Heart right ventricle (tissue), 16 donors: Measurements from ENCODE around the gene TM4SF5. TPM values are rescaled to one million over a fixed set of nuclear protein-coding genes. Genes with fewer than 3 reads are reported as not detected.
"Not testable (repeated sequence)": the region's sequence is repeated elsewhere in the genome, so short reads cannot be mapped to it uniquely, and the experiment has no call there.

Experiments
- ATAC-seq, 8 donors: fragments of 200-7000 bp; cut with Tn5 transposase; one replicate each; pipeline ENCODE4 v1.9.1; 2020; ENCODE audit warnings: mild to moderate bottlenecking in 8 of 8, moderate library complexity in 8 of 8, moderate number of reproducible peaks in 1 of 8
- DNase-seq, 2 donors: peaks; one replicate each; pipeline ENCODE4 v3.0.0-alpha.2; 2020
- H3K27ac ChIP-seq, 10 donors: fragments of 200-600 bp; sonication (generic) in 2 of 10; one replicate each; pipeline versions ENCODE4 v1.5.0 to v1.8.0; 2020 to 2022; ENCODE audit warnings: mild to moderate bottlenecking in 3 of 10
- H3K27me3 ChIP-seq, 7 donors: fragments of 200-600 bp; one replicate each; pipeline ENCODE4 v1.8.0; 2021 to 2022; ENCODE audit warnings: mild to moderate bottlenecking in 2 of 7
- H3K36me3 ChIP-seq, 9 donors: fragments of 200-600 bp; sonication (generic) in 1 of 9; one replicate each; pipeline versions ENCODE4 v1.5.0 to v1.8.0; 2020 to 2022; ENCODE audit warnings: mild to moderate bottlenecking in 2 of 9
- H3K4me1 ChIP-seq, 9 donors: fragments of 200-600 bp; sonication (generic) in 1 of 9; one replicate each; pipeline versions ENCODE4 v1.5.0 to v1.8.0; 2020 to 2022; ENCODE audit warnings: mild to moderate bottlenecking in 4 of 9
- H3K4me3 ChIP-seq, 10 donors: fragments of 200-600 bp; sonication (generic) in 2 of 10; one replicate each; pipeline versions ENCODE4 v1.5.0 to v1.8.0; 2020 to 2022; ENCODE audit warnings: mild to moderate bottlenecking in 7 of 10, moderate library complexity in 2 of 10
- H3K9me3 ChIP-seq, 11 donors: fragments of 200-600 bp in 10 of 11; sonication (generic) in 2 of 11; one replicate each; pipeline versions ENCODE4 v1.5.0 to v1.8.0; 2013 to 2022; ENCODE audit warnings: mild to moderate bottlenecking in 2 of 11, control low read depth in 1 of 11, moderate library complexity in 1 of 11
- WGBS, 2 donors: extraction: QIAGEN DNeasy Blood & Tissue Kit; methylation state at CpG; one replicate each; pipeline ENCODE4 v1.1.7; 2013; ENCODE audit warnings: inconsistent platforms in 1 of 2; 5-methylcytosine and 5-hydroxymethylcytosine counted together
- intact Hi-C, 10 donors: fragments of 100-400 bp; cut with DNase I; formaldehyde crosslinking; loops; one replicate each; pipeline versions ENCODE4 v1.11.1 to v1.14.2; 2022
- polyA plus RNA-seq, 2 donors: library from polyadenylated mRNA; stranded (reverse); fragments of 200-250 nt; gene quantifications; one replicate each; pipeline ENCODE4 v1.2.3, GENCODE V29; 2013
- total RNA-seq, 10 donors: library from RNA; stranded (reverse); fragmentation: NEBNext Ultra II Directional in 3 of 10; extraction: Animal tissue kit (Norgen Biotek cat#: 25700) in 3 of 10; gene quantifications; one replicate each; pipeline versions ENCODE4 v1.2.1 to v1.2.4, GENCODE V29; 2021 to 2023
- TF ChIP-seq, protein P1 (sequence below), 9 donors: fragments of 200-600 bp; sonication (generic) in 2 of 9; IDR thresholded peaks; one replicate each; pipeline versions ENCODE4 v1.5.0 to v1.8.0; 2021 to 2022; ENCODE audit warnings: antibody characterized with exemption in 9 of 9, mild to moderate bottlenecking in 5 of 9, moderate library complexity in 1 of 9
- donor health status: Arrhythmogenic right ventricular cardiomyopathy.
- donor health status: ischemic (EF 13 %, LVEDD 7.1; RV severe dilation, severe dysfunction).
- donor health status: healthy with polysubstance abuse.
- donor health status: DM: no; HTN: yes; CAD: no.
- donor health status: DM: no; HTN: no; CAD: no.
- donor health status: ischemic (EF 25% LVEDD 6.9; RV normal size, moderate dysfunction).
- donor health status: ischemic (EF 25% LVEDD 5.7; RV mildly dilated, moderate dysfunction).
- donor health status: healthy.
- donor health status: DM: yes; HTN: yes; CAD: no.
- donor health status: Ischemic cardiomyopathy.
- donor health status: ischemic (EF 35%, LVEDD 5.7; RV mildly dilated, moderate dysfunction).
- donor health status: nonischemic (EF 11% LVEDD 7.7; RV severe dilation, severe dysfunction).
- donor health status: DM: yes; HTN: yes; CAD: no.
- donor health status: PGD.
- donor health status: ischemic (EF 29% LVEDD 5.4; RV normal size, mild dysfunction).
- donor health status: nonischemic (EF 23%, LVEDD 6.1; RV moderate dilation, normal function).

The TM4SF5 gene
- total and polyA plus RNA-seq, 12 donors = not detected

DNA sequence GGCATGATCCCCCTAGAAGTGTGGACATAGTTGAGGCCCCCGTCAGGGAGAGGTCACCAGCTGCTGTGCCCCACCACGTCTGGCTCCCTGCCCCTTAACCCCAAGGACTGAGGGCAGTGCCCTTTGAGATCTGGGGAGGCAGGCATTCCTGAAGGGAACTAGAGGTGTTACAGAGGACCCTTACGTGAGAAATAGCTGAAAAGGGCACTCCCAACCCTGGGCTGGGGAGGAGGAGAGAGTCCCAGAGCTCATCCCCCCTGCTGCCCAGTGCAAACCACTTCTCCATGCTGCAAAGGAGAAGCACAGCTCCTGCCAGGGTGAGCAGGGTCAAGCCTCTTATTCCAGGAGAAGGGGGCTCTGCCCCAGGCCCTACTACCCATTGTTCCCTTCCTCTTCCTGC is 51.1 kb downstream of the TM4SF5 start:
- H3K27me3 ChIP-seq = no peaks in the 10 kb centered on the region
- WGBS, 2 donors = 80 to 92% methylated on average over 3 of the region's 3 CpGs
- TF ChIP-seq, protein P1, sequence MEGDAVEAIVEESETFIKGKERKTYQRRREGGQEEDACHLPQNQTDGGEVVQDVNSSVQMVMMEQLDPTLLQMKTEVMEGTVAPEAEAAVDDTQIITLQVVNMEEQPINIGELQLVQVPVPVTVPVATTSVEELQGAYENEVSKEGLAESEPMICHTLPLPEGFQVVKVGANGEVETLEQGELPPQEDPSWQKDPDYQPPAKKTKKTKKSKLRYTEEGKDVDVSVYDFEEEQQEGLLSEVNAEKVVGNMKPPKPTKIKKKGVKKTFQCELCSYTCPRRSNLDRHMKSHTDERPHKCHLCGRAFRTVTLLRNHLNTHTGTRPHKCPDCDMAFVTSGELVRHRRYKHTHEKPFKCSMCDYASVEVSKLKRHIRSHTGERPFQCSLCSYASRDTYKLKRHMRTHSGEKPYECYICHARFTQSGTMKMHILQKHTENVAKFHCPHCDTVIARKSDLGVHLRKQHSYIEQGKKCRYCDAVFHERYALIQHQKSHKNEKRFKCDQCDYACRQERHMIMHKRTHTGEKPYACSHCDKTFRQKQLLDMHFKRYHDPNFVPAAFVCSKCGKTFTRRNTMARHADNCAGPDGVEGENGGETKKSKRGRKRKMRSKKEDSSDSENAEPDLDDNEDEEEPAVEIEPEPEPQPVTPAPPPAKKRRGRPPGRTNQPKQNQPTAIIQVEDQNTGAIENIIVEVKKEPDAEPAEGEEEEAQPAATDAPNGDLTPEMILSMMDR (IDR thresholded peaks at IDR 0.05) = no peak
- H3K27ac ChIP-seq = no peak overlapping the region
- H3K9me3 ChIP-seq = no peaks in the 10 kb centered on the region
- intact Hi-C loops = no loop called here
- no peaks in the 10 kb centered on the region for H3K4me1 ChIP-seq
- ATAC-seq (peak in 1 of 8 donors; percentile 8), DNase-seq (no peak)
- no peak overlapping the region for H3K4me3 ChIP-seq
- H3K36me3 ChIP-seq = peaks cover 0 to 59% (median 11%) of the 10 kb centered on the region in 9 donors

DNA sequence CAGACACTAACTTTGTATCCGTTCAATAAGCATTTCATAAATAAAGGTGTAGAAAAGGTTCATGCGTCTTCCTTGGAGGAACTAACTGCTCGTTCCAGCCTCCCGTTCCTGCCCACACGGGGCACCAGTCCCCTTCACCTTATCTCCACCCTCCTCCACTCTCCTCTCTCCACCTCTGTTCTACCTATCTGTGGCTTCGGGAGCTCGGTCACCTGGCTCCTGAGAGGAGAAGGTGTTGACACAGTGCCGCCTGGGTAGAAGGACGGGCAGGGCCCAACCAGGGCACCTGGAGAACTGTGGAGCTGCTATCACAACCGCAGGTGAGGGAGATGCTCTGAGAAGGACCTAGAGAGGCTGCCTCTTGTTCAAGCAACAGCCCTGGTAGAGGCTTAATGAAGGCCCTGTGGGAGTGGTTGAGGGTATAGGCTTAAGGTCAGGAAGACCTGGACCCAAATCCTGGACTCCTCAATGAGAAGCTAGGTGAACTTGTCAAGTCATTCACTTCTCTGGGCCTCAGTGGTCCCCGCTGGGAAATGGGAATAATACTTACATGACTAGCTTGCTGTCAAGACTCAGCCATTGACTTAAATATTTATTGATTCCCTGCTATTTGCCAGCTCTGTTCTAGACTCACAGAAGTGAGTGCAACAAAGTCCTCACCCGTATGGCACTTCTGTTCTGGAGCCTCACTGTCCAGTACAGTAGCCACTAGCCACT is 51.8 kb downstream of the TM4SF5 start:
- TF ChIP-seq, protein P1 (IDR thresholded peaks at IDR 0.05) = no peak
- Histone ChIP-seq H3K27ac (no peak overlapping the region), H3K4me3 (no peak overlapping the region), H3K27me3 (no peaks in the 10 kb centered on the region), H3K4me1 (no peaks in the 10 kb centered on the region), H3K36me3 (peaks cover 0 to 52% (median 9%) of the 10 kb centered on the region in 9 donors), H3K9me3 (no peaks in the 10 kb centered on the region)
- DNase-seq (no peak), ATAC-seq (peak in 2 of 8 donors; percentile 15 to 27)
- intact Hi-C loops = no loop called here
- 78 to 79% methylated on average over 12 of the region's 12 CpGs for WGBS, 2 donors

DNA sequence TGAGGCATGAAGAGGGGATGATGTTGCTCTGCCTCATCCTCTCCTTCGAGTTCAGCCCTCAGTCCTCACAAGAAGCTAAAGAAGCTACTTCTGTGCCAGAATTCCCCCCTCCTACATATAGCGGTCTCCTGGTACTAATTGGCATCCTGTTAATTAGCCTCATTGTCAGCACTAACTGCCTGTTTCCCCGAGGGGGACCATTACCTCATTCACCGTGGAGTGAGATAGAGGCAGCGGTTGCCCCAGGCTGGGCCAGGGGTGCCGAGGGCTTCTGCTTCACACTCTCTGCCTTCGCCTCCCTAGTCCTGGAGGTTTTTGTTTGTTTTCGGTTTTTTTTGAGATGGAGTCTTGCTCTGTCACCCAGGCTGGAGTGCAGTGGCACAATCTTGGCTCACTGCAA is 55.7 kb downstream of the TM4SF5 start:
- WGBS, 2 donors = 66 to 71% methylated on average over 8 of the region's 8 CpGs
- TF ChIP-seq, protein P1 (IDR thresholded peaks at IDR 0.05) = no peak
- ATAC-seq (no peak), DNase-seq (no peak)
- Histone ChIP-seq H3K4me3 (no peak overlapping the region), H3K4me1 (no peaks in the 10 kb centered on the region), H3K36me3 (peaks cover 0 to 16% (median 0%) of the 10 kb centered on the region in 9 donors), H3K9me3 (no peaks in the 10 kb centered on the region), H3K27ac (no peak overlapping the region), H3K27me3 (no peaks in the 10 kb centered on the region)
- intact Hi-C loops = no loop called here

DNA sequence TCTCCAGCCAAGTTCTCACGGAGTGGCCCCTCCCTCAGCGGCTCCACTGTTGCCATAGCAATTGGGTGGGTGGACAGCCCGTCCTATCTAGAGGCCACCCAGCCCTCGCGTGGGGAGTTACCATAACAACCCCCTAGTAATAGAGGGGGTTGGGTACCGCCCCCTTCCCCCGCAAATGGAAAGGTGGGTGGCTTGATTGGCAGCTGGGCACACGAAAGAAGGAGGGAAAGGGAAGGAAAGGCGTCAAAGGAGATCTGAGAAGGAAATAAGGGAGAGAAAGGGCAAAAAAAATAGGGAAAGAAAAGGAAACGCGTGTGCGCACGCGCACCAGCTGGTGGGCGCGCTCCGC is 61.1 kb downstream of the TM4SF5 start:
- WGBS, 2 donors = 0 to 1% methylated on average over 9 to 10 of the region's 17 CpGs
- ATAC-seq = peak in 5 of 8 donors; percentile 2 to 26 (median 13)
- Histone ChIP-seq H3K4me1 (peaks cover 5 to 44% (median 40%) of the 10 kb centered on the region in 9 donors), H3K4me3 (peak overlapping the region; percentile 67 to 99 (median 90)), H3K27ac (peak overlapping the region in 9 of 10 donors; percentile 83 to 97 (median 92))
- not testable (repeated sequence) for H3K36me3 ChIP-seq, DNase-seq, H3K9me3 ChIP-seq, H3K27me3 ChIP-seq
- intact Hi-C loops = loop anchor here in 4 of 10 donors (2.0 to 10.0 kb wide), 2 partner anchors 42 to 52 kb away; no protein-coding TSS in a partner anchor

Other genes starting within 250 kb of the TM4SF5 start
- gene MYBBP1A, start 216.5 kb upstream of the TM4SF5 start, total RNA-seq = 10 to 100 TPM; 18.7 to 30.3 (median 21.7) TPM
- 10 to 100 TPM; 25.4 to 25.7 TPM for gene MYBBP1A, start 216.5 kb upstream of the TM4SF5 start, polyA plus RNA-seq
- under 1 TPM in 4 of 10 donors, not detected in 6; 0.08 to 0.19 (median 0.12) TPM for gene GGT6, start 211.3 kb upstream of the TM4SF5 start, total RNA-seq
- under 1 TPM; 0.03 to 0.15 TPM for gene GGT6, start 211.3 kb upstream of the TM4SF5 start, polyA plus RNA-seq
- 10 to 100 TPM in 9 of 10 donors, 1 to 10 TPM in 1; 7.8 to 84.1 (median 23.4) TPM for gene SMTNL2, start 187.4 kb upstream of the TM4SF5 start, total RNA-seq
- gene SMTNL2, start 187.4 kb upstream of the TM4SF5 start, polyA plus RNA-seq = 10 to 100 TPM in 1 of 2 donors, 1 to 10 TPM in 1; 2.7 to 11.8 TPM
- gene ALOX15, start 130.2 kb upstream of the TM4SF5 start, total RNA-seq = 1 to 10 TPM in 1 of 10 donors, under 1 TPM in 6, not detected in 3; 0.11 to 1.3 (median 0.16) TPM
- gene ALOX15, start 130.2 kb upstream of the TM4SF5 start, polyA plus RNA-seq = not detected
- 10 to 100 TPM; 28.6 to 41.9 (median 35.2) TPM for gene PELP1, start 67.7 kb upstream of the TM4SF5 start, total RNA-seq
- gene PELP1, start 67.7 kb upstream of the TM4SF5 start, polyA plus RNA-seq = 10 to 100 TPM; 14.4 to 29.3 TPM
- gene ARRB2, start 61.3 kb upstream of the TM4SF5 start, total RNA-seq = 10 to 100 TPM; 10.8 to 53.5 (median 17.2) TPM
- 10 to 100 TPM; 13.4 to 33.4 TPM for gene ARRB2, start 61.3 kb upstream of the TM4SF5 start, polyA plus RNA-seq
- gene MED11, start 40.5 kb upstream of the TM4SF5 start, total RNA-seq = 10 to 100 TPM; 11.9 to 21.7 (median 17.5) TPM
- gene MED11, start 40.5 kb upstream of the TM4SF5 start, polyA plus RNA-seq = 10 to 100 TPM; 23.9 to 57.1 TPM
- gene ZMYND15, start 32.1 kb upstream of the TM4SF5 start, total RNA-seq = 1 to 10 TPM in 1 of 10 donors, under 1 TPM in 8, not detected in 1; 0.15 to 2.1 (median 0.38) TPM
- under 1 TPM; 0.20 to 0.22 TPM for gene ZMYND15, start 32.1 kb upstream of the TM4SF5 start, polyA plus RNA-seq
- gene CXCL16, start 32.0 kb upstream of the TM4SF5 start, total RNA-seq = 10 to 100 TPM in 1 of 10 donors, 1 to 10 TPM in 9; 2.8 to 29.6 (median 4.2) TPM
- gene CXCL16, start 32.0 kb upstream of the TM4SF5 start, polyA plus RNA-seq = 1 to 10 TPM; 1.5 to 3.3 TPM
- 1 to 10 TPM in 1 of 10 donors, under 1 TPM in 7, not detected in 2; 0.38 to 2.1 (median 0.59) TPM for gene VMO1, start 14.5 kb downstream of the TM4SF5 start, total RNA-seq
- gene VMO1, start 14.5 kb downstream of the TM4SF5 start, polyA plus RNA-seq = 1 to 10 TPM; 1.2 to 1.8 TPM
- gene GLTPD2, start 17.1 kb downstream of the TM4SF5 start, total RNA-seq = under 1 TPM in 1 of 10 donors, not detected in 9; 0.25 TPM
- gene GLTPD2, start 17.1 kb downstream of the TM4SF5 start, polyA plus RNA-seq = not detected
- 100 to 1,000 TPM; 160 to 221 (median 176) TPM for gene PSMB6, start 24.3 kb downstream of the TM4SF5 start, total RNA-seq
- 100 to 1,000 TPM; 151 to 386 TPM for gene PSMB6, start 24.3 kb downstream of the TM4SF5 start, polyA plus RNA-seq
- gene PLD2, start 35.3 kb downstream of the TM4SF5 start, total RNA-seq = 10 to 100 TPM in 6 of 10 donors, 1 to 10 TPM in 4; 6.4 to 18.6 (median 10.4) TPM
- gene PLD2, start 35.3 kb downstream of the TM4SF5 start, polyA plus RNA-seq = 10 to 100 TPM in 1 of 2 donors, 1 to 10 TPM in 1; 5.6 to 20.7 TPM
- 10 to 100 TPM; 26.4 to 54.1 (median 33.5) TPM for gene MINK1, start 61.5 kb downstream of the TM4SF5 start, total RNA-seq
- gene MINK1, start 61.5 kb downstream of the TM4SF5 start, polyA plus RNA-seq = 10 to 100 TPM; 17.3 to 52.3 TPM
- gene C17orf107, start 127.7 kb downstream of the TM4SF5 start, total RNA-seq = under 1 TPM in 9 of 10 donors, not detected in 1; 0.28 to 0.86 (median 0.39) TPM
- gene C17orf107, start 127.7 kb downstream of the TM4SF5 start, polyA plus RNA-seq = under 1 TPM; 0.44 to 0.57 TPM
- 1 to 10 TPM in 3 of 10 donors, under 1 TPM in 7; 0.19 to 1.6 (median 0.53) TPM for gene CHRNE, start 131.2 kb downstream of the TM4SF5 start, total RNA-seq
- gene CHRNE, start 131.2 kb downstream of the TM4SF5 start, polyA plus RNA-seq = under 1 TPM; 0.44 to 0.71 TPM
- under 1 TPM in 5 of 10 donors, not detected in 5; 0.15 to 0.53 (median 0.39) TPM for gene GP1BA, start 160.4 kb downstream of the TM4SF5 start, total RNA-seq
- gene GP1BA, start 160.4 kb downstream of the TM4SF5 start, polyA plus RNA-seq = under 1 TPM; 0.04 to 0.15 TPM
- 100 to 1,000 TPM; 181 to 312 (median 242) TPM for gene SLC25A11, start 168.2 kb downstream of the TM4SF5 start, total RNA-seq
- gene SLC25A11, start 168.2 kb downstream of the TM4SF5 start, polyA plus RNA-seq = 100 to 1,000 TPM; 126 to 127 TPM
- 100 to 1,000 TPM in 1 of 10 donors, 10 to 100 TPM in 9; 65.0 to 104 (median 80.9) TPM for gene RNF167, start 168.4 kb downstream of the TM4SF5 start, total RNA-seq
- 100 to 1,000 TPM; 132 to 202 TPM for gene RNF167, start 168.4 kb downstream of the TM4SF5 start, polyA plus RNA-seq
- gene PFN1, start 176.6 kb downstream of the TM4SF5 start, total RNA-seq = 100 to 1,000 TPM; 144 to 376 (median 160) TPM
- 100 to 1,000 TPM; 170 to 830 TPM for gene PFN1, start 176.6 kb downstream of the TM4SF5 start, polyA plus RNA-seq
- 1,000 to 10,000 TPM in 2 of 10 donors, 100 to 1,000 TPM in 8; 609 to 1,418 (median 746) TPM for gene ENO3, start 179.2 kb downstream of the TM4SF5 start, total RNA-seq
- gene ENO3, start 179.2 kb downstream of the TM4SF5 start, polyA plus RNA-seq = 1,000 to 10,000 TPM in 1 of 2 donors, 100 to 1,000 TPM in 1; 143 to 1,668 TPM
- 100 to 1,000 TPM in 9 of 10 donors, 10 to 100 TPM in 1; 95.5 to 189 (median 135) TPM for gene SPAG7, start 195.9 kb downstream of the TM4SF5 start, total RNA-seq
- 100 to 1,000 TPM; 134 to 157 TPM for gene SPAG7, start 195.9 kb downstream of the TM4SF5 start, polyA plus RNA-seq
- 10 to 100 TPM; 26.0 to 42.0 (median 33.7) TPM for gene CAMTA2, start 215.8 kb downstream of the TM4SF5 start, total RNA-seq
- gene CAMTA2, start 215.8 kb downstream of the TM4SF5 start, polyA plus RNA-seq = 10 to 100 TPM; 43.1 to 74.3 TPM
- 1 to 10 TPM; 1.8 to 2.9 (median 2.2) TPM for gene INCA1, start 225.6 kb downstream of the TM4SF5 start, total RNA-seq
- 1 to 10 TPM in 1 of 2 donors, under 1 TPM in 1; 0.83 to 7.8 TPM for gene INCA1, start 225.6 kb downstream of the TM4SF5 start, polyA plus RNA-seq
- 100 to 1,000 TPM; 565 to 826 (median 598) TPM for gene KIF1C, start 226.1 kb downstream of the TM4SF5 start, total RNA-seq
- gene KIF1C, start 226.1 kb downstream of the TM4SF5 start, polyA plus RNA-seq = 100 to 1,000 TPM; 141 to 158 TPM